Sigmoid colon (tissue), 7 donors: ENCODE results near the gene PSEN1. TPM values are rescaled to one million over a fixed set of nuclear protein-coding genes. Genes with fewer than 3 reads are reported as not detected.

Experiments used
- DNase-seq: peaks from one replicate; pipeline ENCODE4 v3.0.0-alpha.2; 2019
- H3K27ac ChIP-seq, 4 donors: fragments of 200-600 bp; sonication (generic); one replicate each; pipeline ENCODE4 v1.5.1; 2016 to 2019; ENCODE audit warnings: mild to moderate bottlenecking in 1 of 4
- H3K27me3 ChIP-seq, 3 donors: fragments of 200-600 bp; sonication (generic); one replicate each; pipeline ENCODE4 v1.5.1; 2019; ENCODE audit warnings: mild to moderate bottlenecking in 1 of 3
- H3K36me3 ChIP-seq, 4 donors: fragments of 200-600 bp; sonication (generic); one replicate each; pipeline ENCODE4 v1.5.1; 2016 to 2019
- H3K4me1 ChIP-seq, 4 donors: fragments of 200-600 bp; sonication (generic); one replicate each; pipeline ENCODE4 v1.5.1; 2017 to 2019
- H3K4me3 ChIP-seq, 4 donors: fragments of 200-600 bp; sonication (generic); one replicate each; pipeline ENCODE4 v1.5.1; 2017 to 2019; ENCODE audit warnings: mild to moderate bottlenecking in 2 of 4, moderate library complexity in 1 of 4
- H3K9me3 ChIP-seq, 4 donors: fragments of 200-600 bp in 3 of 4; sonication (generic) in 3 of 4; one replicate each; pipeline versions ENCODE4 v1.5.1 to v1.6.1; 2013 to 2019
- EP300 ChIP-seq, 4 donors: sonication (generic); formaldehyde crosslinking; IDR thresholded peaks; one replicate each; pipeline ENCODE4 v1.6.1; 2017; ENCODE audit warnings: antibody characterized with exemption in 4 of 4
- POLR2A ChIP-seq, 2 donors: fragments of 450-650 bp; IDR thresholded peaks; one replicate each; pipeline ENCODE4 v1.6.1; 2016; ENCODE audit warnings: antibody characterized with exemption in 2 of 2, mild to moderate bottlenecking in 2 of 2, moderate library complexity in 2 of 2
- POLR2AphosphoS5 ChIP-seq, 4 donors: sonication (generic); formaldehyde crosslinking; IDR thresholded peaks; one replicate each; pipeline ENCODE4 v1.6.1; 2017; ENCODE audit warnings: antibody characterized with exemption in 4 of 4
- WGBS, 2 donors: extraction: QIAGEN DNeasy Blood & Tissue Kit; methylation state at CpG; one replicate each; pipeline ENCODE4 v1.1.7; 2013; 5-methylcytosine and 5-hydroxymethylcytosine counted together
- intact Hi-C: fragments of 100-400 bp; cut with DNase I; formaldehyde crosslinking; loops from one replicate; pipeline ENCODE4 v1.15.1; 2023
- polyA plus RNA-seq, 3 donors: library from polyadenylated mRNA; stranded (reverse); fragments of 200-250 nt; gene quantifications; one replicate each; pipeline ENCODE4 v1.2.3, GENCODE V29; 2013
- total RNA-seq, 4 donors: library from RNA; depleted of rRNA; stranded (reverse); fragments of >200 nt; gene quantifications; one replicate each; pipeline ENCODE4 v1.1.0, GENCODE V29; 2016
- TF ChIP-seq, protein P1 (sequence below), 4 experiments: fragments of 450-650 bp in 3 of 4; fragments of 200-600 bp in 1 of 4; IDR thresholded peaks; one replicate each; pipeline ENCODE4 v1.5.1; 2016 to 2019; ENCODE audit warnings: antibody characterized with exemption in 4 of 4, mild to moderate bottlenecking in 3 of 4, moderate library complexity in 2 of 4
- donor health status: healthy with polysubstance abuse.
- donor health status: Bipolar disorder and iron deficiency.
- donor health status: healthy.

PSEN1 gene
- total and polyA plus RNA-seq, 7 donors: 11.4 to 53.5 (median 46.0) TPM

DNA sequence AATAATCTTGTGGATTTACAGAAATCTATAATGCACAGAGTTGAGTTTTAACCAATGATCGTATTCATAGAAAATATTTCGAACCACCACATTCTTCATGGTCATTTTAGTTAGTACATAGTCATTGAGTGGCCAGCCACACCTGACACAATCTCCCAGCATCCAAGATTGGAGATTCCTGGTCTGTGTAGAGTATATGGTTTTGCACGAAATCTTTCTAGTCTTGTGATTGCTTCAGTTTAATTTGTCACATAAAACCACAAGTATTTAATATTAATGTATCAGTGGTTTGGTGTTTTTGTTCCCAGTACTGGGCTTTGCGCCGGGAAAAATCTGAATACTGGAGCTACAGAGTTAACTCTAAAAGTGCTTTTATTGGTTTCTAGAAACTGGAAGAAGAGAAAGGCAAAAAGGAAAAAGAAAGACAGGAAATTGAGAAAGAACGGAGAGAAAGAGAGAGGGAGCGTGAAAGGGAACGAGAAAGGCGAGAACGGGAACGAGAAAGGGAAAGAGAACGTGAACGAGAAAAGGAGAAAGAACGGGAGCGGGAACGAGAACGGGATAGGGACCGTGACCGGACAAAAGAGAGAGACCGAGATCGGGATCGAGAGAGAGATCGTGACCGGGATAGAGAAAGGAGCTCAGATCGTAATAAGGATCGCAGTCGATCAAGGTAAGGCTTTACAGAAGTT is 33.4 kb upstream of the PSEN1 start:
- 98% methylated on average over 27 of the region's 27 CpGs for WGBS, 2 donors
- Histone ChIP-seq H3K36me3 (peaks cover 20 to 100% (median 50%) of the 10 kb centered on the region in 4 donors), H3K4me3 (no peak overlapping the region), H3K9me3 (no peaks in the 10 kb centered on the region), H3K4me1 (no peaks in the 10 kb centered on the region), H3K27me3 (no peaks in the 10 kb centered on the region), H3K27ac (no peak overlapping the region)
- no peak for DNase-seq
- intact Hi-C loops: no loop called here
- TF ChIP-seq EP300 (IDR thresholded peaks at IDR 0.05) (no peak), POLR2AphosphoS5 (IDR thresholded peaks at IDR 0.05) (no peak), POLR2A (IDR thresholded peaks at IDR 0.05) (no peak)
- TF ChIP-seq, protein P1, sequence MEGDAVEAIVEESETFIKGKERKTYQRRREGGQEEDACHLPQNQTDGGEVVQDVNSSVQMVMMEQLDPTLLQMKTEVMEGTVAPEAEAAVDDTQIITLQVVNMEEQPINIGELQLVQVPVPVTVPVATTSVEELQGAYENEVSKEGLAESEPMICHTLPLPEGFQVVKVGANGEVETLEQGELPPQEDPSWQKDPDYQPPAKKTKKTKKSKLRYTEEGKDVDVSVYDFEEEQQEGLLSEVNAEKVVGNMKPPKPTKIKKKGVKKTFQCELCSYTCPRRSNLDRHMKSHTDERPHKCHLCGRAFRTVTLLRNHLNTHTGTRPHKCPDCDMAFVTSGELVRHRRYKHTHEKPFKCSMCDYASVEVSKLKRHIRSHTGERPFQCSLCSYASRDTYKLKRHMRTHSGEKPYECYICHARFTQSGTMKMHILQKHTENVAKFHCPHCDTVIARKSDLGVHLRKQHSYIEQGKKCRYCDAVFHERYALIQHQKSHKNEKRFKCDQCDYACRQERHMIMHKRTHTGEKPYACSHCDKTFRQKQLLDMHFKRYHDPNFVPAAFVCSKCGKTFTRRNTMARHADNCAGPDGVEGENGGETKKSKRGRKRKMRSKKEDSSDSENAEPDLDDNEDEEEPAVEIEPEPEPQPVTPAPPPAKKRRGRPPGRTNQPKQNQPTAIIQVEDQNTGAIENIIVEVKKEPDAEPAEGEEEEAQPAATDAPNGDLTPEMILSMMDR (IDR thresholded peaks at IDR 0.05): no peak

DNA sequence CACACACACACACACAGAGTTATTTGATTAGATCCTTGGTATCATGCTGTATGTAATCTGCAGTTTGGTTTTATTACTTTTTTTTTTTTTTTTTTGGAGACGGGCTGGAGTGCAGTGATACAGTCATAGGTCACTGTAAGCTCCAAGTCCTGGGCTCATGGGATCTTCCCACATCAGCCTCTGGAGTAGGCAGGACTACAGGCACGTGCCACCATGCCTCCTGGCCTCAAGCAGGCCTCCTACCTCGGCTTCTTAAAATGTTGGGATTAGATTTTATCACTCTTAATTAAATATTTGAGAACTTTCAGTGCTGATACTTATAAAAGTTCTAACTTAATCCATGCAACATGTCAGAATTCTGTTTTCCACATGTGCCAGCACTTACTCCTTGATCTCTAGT is 31.3 kb upstream of the PSEN1 start:
- Histone ChIP-seq H3K4me1 (no peaks in the 10 kb centered on the region), H3K9me3 (no peaks in the 10 kb centered on the region), H3K36me3 (peaks cover 38 to 100% (median 54%) of the 10 kb centered on the region in 4 donors), H3K27me3 (no peaks in the 10 kb centered on the region), H3K4me3 (no peak overlapping the region), H3K27ac (no peak overlapping the region)
- WGBS, 2 donors: 73 to 88% methylated on average over 3 of the region's 3 CpGs
- no peak for DNase-seq
- TF ChIP-seq, protein P1 (IDR thresholded peaks at IDR 0.05): no peak
- TF ChIP-seq EP300 (IDR thresholded peaks at IDR 0.05): no peak
- TF ChIP-seq POLR2AphosphoS5 (IDR thresholded peaks at IDR 0.05): no peak
- no peak for TF ChIP-seq POLR2A (IDR thresholded peaks at IDR 0.05)
- intact Hi-C loops: no loop called here

DNA sequence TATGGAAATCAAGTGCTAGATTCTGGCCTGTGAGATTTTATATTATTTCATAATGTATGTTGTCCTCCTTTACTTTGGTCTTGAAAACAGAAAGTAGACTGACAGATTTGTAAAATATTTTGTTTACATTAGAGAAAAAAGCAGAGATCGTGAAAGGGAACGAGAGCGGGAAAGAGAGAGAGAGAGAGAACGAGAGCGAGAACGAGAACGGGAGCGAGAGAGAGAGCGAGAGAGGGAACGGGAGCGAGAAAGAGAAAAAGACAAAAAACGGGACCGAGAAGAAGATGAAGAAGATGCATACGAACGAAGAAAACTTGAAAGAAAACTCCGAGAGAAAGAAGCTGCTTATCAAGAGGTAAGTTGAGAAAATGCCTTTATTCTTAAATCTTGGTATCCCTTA is 30.6 kb upstream of the PSEN1 start:
- H3K36me3 ChIP-seq: peaks cover 45 to 100% (median 56%) of the 10 kb centered on the region in 4 donors
- H3K4me1 ChIP-seq: no peaks in the 10 kb centered on the region
- no peak overlapping the region for H3K4me3 ChIP-seq
- H3K9me3 ChIP-seq: no peaks in the 10 kb centered on the region
- DNase-seq: no peak
- no peak overlapping the region for H3K27ac ChIP-seq
- TF ChIP-seq, protein P1 (IDR thresholded peaks at IDR 0.05): no peak
- TF ChIP-seq POLR2A (IDR thresholded peaks at IDR 0.05) (no peak), POLR2AphosphoS5 (IDR thresholded peaks at IDR 0.05) (no peak), EP300 (IDR thresholded peaks at IDR 0.05) (no peak)
- no peaks in the 10 kb centered on the region for H3K27me3 ChIP-seq
- 95 to 96% methylated on average over 16 of the region's 16 CpGs for WGBS, 2 donors
- intact Hi-C loops: no loop called here

DNA sequence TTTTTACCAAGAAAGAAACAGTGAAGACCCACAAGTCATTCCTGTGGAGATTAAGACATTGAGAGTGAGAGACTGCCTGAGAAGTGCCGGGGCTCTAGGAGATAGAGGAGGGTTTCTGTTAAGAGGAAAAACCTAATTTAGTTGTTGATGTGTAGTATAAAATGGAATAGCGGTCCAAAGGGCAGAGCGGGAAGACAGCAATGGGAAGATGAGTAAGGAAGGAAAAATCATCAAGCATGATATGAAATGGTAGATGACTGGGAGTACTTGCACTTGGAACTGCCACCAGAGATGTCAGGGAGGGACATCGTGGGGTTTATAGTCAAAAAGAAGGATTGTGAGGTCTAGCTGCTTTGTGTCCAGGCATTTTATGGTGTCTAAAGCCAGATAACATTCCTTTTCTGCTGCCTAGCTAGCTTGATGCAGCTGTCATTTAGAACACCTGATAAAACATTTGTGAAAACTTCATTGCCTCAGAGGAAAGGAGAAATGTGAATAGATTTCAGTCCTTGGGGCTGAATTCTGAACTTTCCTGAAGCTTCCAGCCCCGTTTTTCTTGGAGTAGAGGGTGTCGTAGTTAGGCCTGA is 20.1 kb upstream of the PSEN1 start:
- no peak overlapping the region for H3K4me3 ChIP-seq
- H3K4me1 ChIP-seq: no peaks in the 10 kb centered on the region
- 55 to 85% methylated on average over 6 of the region's 6 CpGs for WGBS, 2 donors
- no peak overlapping the region for H3K27ac ChIP-seq
- no peaks in the 10 kb centered on the region for H3K9me3 ChIP-seq
- intact Hi-C loops: no loop called here
- TF ChIP-seq, protein P1 (IDR thresholded peaks at IDR 0.05): no peak
- TF ChIP-seq POLR2AphosphoS5 (IDR thresholded peaks at IDR 0.05): no peak
- TF ChIP-seq EP300 (IDR thresholded peaks at IDR 0.05): no peak
- no peak for TF ChIP-seq POLR2A (IDR thresholded peaks at IDR 0.05)
- H3K36me3 ChIP-seq: peaks cover 22 to 95% (median 36%) of the 10 kb centered on the region in 4 donors
- H3K27me3 ChIP-seq: no peaks in the 10 kb centered on the region
- no peak for DNase-seq
